ENCODE measurements around the gene SHROOM3.

Gene SHROOM3

DNA sequence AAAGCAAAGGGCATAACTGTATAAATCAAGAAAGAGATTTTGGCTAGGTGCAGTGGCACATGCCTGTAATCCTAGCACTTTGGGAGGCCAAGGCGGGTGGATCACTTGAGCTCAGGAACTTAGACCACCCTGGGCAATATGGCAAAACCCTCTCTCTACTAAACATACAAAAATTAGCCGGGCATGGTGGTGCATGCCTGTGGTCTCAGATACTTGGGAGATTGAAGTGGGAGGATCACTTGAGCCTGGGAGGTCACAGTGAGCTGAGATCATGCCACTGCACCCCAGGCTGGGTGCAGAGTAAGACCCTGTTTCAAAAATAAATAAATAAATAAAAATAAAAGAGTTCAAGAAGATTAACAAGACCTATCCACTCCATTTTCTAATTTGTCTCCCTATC, 235.6 kb downstream of the SHROOM3 start:
- DNase-seq, result no peak

DNA sequence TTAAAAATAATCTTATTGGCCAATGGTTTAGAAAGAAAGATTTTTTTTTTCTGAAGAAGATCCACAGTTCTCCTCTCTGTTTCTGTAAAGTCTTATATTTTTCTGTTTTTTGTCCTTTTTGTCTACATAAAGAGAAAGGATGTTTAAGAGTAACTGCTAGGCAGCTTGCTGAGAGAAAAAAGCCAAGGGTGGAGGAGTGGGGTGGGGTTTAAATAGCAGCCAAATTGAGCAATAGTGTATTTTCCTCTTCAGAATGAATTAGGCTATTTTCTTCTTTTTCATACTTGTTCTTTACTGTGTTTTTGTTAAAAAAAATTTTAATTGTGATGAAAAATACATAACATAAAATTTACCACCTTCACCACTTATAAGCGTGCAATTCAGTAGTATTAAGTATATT, 238.3 kb downstream of the SHROOM3 start:
- no peak for DNase-seq

GRCh38 chr4:76674983-76675382, 240.0 kb downstream of the SHROOM3 start:
- DNase-seq, result no peak

DNA sequence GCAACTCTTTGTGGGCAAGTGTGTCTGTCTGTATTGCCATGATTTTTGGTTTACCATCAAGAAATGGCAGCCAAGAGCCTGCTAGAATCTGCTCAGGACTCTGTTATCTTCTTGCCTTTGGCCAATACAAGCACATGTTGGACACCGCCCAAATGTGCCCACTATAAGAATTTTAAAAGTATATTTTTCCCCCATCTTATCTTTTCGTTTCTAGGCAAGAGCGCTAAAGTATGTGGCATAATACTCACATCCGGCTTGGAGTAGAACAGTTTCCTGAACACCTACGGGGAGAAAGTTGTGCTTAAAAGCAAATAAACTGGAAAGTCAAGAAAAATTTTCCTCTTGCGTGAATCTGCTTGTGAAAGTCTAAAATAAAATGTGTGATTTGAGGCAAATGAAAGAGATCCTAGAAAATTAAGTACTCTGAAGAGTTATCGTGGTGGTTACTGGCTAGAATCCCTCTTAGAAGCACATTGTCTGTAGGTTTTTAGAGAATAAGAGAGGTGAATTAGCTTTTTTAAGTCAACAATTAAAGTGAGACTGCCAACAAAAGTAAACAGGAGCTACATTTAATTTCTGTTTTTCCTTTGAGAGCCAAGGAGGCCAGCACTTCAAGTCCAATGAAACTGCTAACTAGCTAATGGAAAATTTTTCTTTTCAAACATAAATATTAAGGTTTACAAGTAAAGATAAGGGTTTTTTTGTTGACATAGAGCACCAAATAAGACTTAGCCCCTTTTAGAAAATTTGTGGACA, 242.7 kb downstream of the SHROOM3 start:
- no peak for DNase-seq

GRCh38 chr4:76679691-76680090, 244.7 kb downstream of the SHROOM3 start:
- DNase-seq, result no peak

DNA sequence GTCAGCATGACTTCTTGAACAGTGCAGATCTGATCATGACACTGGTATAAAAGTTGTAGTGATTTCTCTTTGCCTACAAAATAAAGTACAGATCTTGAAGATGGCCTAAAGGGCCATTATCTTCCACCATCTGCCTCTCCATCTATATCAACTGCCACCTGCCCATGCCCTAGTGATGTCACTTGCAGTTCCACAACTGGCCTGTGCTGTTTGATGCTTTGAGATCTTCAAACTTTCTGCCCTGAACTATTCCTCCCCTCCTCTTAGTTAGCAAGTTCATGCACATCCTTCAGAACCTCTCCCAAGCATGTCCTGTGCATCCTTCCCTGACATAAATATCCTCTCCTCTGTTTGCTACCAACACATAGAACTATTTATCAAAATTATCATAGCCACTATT, 245.9 kb downstream of the SHROOM3 start:
- DNase-seq, result no peak

DNA sequence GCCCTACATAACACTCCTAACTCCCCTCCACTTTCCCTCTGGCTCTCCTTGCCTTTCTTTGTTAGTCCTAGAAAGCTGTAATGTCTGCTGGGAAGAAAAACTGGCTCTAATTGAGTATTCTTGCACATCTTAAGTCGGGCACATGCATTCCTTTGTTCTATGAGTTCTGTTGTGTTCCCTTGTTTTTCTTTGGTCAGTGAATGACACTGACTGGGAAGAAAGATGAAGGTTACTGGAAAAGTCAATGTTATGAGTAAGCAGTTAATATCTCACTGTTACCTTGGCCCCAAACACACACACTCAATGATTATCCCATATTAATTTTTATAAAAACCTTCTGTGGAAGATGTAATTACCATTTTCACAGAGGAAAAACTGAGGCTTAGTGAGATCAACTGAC, 247.0 kb downstream of the SHROOM3 start:
- no peak for DNase-seq

- no peak for DNase-seq
Measured at GRCh38 chr4:76683144-76683543, 248.1 kb downstream of the SHROOM3 start.

GRCh38 chr4:76687746-76688448, 252.9 kb downstream of the SHROOM3 start:
- no peak for DNase-seq

- DNase-seq, result no peak
Measured at GRCh38 chr4:76688619-76689144, 253.7 kb downstream of the SHROOM3 start.

DNA sequence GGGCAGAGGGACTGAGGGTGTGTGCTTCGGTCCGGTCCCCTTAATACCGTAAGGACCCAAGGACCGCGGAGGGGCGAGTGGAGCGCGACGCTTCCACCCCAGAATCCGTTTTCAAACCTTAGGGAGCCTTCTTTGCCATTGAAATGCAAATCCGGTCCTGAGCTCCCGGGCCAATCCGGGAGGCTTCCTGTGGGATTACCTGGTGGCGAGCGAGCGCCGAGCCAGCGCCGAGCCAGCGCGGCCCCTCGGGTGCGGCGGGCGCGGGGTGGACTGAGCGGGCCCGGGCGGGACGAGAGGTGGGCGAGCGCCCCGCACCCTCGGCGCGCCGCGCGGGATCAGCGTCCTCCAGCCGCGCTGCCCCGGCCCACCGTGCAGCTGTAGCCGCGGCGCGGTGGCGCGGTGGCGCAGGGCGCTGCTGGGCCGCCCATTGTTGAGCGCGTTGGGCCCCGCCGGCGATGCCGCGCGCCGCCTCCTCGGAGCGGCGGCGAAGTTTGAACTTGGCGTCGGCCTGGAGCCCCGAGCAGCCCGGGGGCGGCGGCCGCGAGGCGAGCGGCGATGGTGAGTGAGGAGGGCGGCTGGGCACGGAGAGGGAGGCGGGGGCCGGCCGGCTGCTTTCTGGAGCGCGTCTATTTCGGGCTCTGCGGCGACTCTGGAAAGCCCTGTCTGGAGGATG, 254.3 kb downstream of the SHROOM3 start:
- no peak for DNase-seq

DNA sequence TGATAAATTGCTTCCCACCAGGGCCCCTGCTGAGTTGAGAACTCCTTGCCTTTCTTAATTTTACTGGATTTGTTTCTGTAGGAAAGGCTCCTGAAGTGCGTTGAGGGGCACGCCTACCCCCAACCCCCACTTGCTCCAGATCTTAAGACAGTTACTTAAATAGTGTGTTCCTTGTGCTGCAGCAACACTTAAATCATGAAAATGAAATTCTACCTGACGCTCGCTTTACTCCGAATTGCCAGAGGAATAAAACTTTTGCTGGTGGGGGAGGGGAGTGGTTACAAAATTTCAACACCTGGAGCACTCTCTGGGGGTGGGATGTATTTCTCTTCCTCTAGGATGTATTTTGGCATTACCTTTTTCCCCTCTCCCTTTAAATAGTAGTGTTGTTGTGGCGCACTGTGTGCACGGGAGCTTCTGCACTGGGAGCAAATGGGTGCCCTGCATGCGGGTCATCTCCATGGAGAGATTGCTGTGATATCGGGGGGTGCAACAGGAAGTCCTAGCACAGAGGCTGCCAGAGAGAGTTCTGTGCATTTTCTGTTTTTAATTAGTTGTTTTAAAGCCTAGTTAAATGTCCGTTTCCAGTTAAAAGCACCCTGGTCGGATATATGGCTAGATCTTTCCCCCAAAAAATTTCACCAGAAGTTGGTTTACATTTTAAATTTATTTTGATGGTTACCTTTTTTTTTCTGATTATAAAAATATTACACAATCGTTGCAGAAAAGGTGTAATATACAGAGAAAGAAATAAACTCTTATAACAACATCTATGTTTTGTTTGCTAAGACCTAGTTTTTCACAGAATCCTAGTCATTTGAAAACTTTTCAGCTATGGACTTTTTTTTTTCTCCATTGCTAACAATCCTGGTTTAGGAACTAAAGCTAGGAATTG, 255.2 kb downstream of the SHROOM3 start:
- DNase-seq, result no peak

DNA sequence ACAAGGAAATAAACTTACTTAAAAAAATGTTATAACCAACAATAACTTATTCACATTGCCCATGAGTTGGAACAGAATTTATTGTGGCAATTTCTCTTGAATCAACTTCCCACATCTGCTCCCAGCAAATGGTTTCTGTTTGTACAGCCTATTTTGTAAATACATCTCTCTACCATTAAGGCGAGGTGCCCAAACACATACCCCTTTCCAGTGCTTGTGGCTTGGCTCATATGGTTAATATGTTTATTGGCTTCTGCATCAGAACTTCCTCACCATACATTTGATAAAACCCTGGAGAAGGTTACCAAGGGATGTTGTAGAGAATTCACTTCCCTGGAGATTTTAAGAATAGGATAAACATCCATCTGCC, 255.9 kb downstream of the SHROOM3 start:
- DNase-seq, result no peak

DNA sequence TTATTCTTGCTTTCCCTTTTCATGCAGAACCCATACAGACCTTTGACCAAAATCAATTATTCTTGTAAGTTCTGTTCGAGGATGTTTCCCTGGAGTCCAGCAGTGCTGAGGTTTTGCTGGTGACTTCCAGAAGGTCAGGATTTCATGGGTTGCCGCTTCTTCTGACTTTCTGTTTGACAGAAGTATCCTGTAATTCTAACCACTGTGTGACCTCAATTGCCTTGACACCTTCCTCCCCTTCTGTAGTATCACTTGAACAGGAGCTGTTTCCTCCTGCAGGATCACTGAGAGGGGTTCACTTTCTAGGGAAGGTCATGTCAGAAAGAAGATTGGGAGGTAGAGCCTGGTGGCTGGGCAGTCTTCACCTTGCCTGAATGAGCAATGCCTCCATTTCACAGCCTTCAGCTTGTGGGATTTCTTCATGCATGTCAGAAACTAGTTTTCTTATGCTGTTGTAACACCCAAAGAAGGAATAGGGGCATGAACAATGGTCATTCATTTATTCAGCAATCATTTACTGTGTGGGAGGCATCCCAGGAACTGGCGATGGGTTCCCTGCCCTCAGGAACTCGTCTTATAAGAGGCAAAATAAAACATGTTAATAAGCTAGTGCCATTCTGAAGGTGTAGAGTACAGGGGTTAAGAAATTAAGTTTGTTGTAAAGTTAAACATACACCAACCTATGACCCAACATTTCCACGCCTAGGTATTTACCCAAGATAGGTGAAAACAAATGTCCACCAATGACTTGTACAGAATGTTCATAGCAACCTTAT, 257.0 kb downstream of the SHROOM3 start:
- DNase-seq, result no peak

DNA sequence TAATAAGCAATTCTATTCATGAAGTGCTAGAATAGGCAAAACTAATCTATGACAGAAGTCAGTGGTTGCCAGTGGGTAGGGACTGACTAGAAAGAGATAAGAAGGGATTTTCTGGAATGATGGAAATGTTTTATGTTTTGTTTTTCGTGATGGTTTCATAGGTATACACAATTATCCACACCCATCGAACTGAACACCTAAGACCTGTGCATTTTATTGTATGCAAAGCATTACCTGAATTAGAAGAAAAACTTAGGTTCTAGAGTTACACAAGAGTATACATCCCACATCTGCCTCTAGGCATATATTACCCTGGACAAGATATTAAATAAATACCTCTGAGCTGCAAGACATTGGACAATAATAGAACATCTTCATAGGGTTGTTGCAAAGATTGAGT, 257.7 kb downstream of the SHROOM3 start:
- no peak for DNase-seq

GRCh38 chr4:76694056-76694455, 259.0 kb downstream of the SHROOM3 start:
- no peak for DNase-seq

- no peak for DNase-seq
Measured at GRCh38 chr4:76696109-76696508, 261.1 kb downstream of the SHROOM3 start.

- no peak for DNase-seq
Measured at GRCh38 chr4:76697129-76697803, 262.2 kb downstream of the SHROOM3 start.

- DNase-seq, result no peak
Measured at GRCh38 chr4:76698141-76698540, 263.1 kb downstream of the SHROOM3 start.

DNA sequence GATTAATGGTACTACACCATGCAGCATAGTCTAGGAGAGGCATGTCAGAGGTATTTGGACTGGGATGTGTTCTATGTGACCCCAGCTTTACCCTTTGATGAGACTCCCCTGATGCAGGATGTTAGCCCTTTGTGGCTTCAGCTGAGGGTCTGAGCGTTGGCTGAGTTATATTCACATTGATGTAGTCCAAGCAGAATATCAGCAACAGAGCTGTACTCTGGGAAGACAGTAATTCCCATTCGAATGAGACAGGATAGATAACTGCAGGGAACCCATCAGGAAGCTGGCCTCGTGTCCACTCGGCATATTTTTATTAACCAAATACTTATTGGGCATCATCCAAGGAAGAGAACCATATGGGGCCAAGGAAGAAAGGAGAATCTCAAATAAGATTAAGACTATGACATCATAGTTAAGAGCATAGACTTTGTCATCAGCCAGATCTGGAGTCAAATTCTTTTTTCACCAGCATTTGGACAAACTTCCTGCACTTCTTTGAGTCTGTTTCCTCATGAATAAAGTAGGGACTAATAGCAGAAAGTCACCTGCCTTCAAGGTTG, 264.8 kb downstream of the SHROOM3 start:
- no peak for DNase-seq

All from effector CD8-positive, alpha-beta T cell (primary cell).